Activated B cell treated with CpG ODN at 0.5 μM for 24 hours (primary cell): Measurements from ENCODE around the gene SLC35F4. TPM values are rescaled to one million over a fixed set of nuclear protein-coding genes. Genes with fewer than 3 reads are reported as not detected.
"Not testable (repeated sequence)": the region's sequence is repeated elsewhere in the genome, so short reads cannot be mapped to it uniquely, and the experiment has no call there.

Experiments
- ATAC-seq: fragments of 200-7000 bp; cut with Tn5 transposase; one replicate; pipeline ENCODE4 v1.10.0; 2021; ENCODE audit warnings: low read depth, mild to moderate bottlenecking, moderate library complexity
- CTCF ChIA-PET: fragments of 350-600 bp; sonication (Branson Sonifier 250); formaldehyde crosslinking; loops from one replicate; lab custom pipeline; 2021; ENCODE audit warnings: antibody characterized with exemption; lab: Charles Lee
- POLR2A ChIA-PET: fragments of 350-600 bp; sonication (Branson Sonifier 250); formaldehyde crosslinking; loops from one replicate; lab custom pipeline; 2021; ENCODE audit warnings: antibody characterized with exemption; lab: Charles Lee
- DNase-seq: peaks from one replicate; pipeline ENCODE4 v3.0.0; 2022
- H3K27ac Mint-ChIP-seq: one replicate; pipeline ENCODE4 v1.8.0; 2020; ENCODE audit warnings: mixed read lengths
- H3K27me3 Mint-ChIP-seq: one replicate; pipeline ENCODE4 v1.8.0; 2021; ENCODE audit warnings: mixed read lengths
- H3K36me3 Mint-ChIP-seq: one replicate; pipeline ENCODE4 v1.8.0; 2021; ENCODE audit warnings: low read depth, mixed read lengths
- H3K4me1 Mint-ChIP-seq: one replicate; pipeline ENCODE4 v1.8.0; 2021; ENCODE audit warnings: mixed read lengths
- H3K4me3 Mint-ChIP-seq: one replicate; pipeline ENCODE4 v1.8.0; 2020; ENCODE audit warnings: mild to moderate bottlenecking, mixed read lengths
- H3K9me3 Mint-ChIP-seq: one replicate; pipeline ENCODE4 v1.8.0; 2020; ENCODE audit warnings: mixed read lengths
- CTCF ChIP-seq: fragments of 200-600 bp; IDR thresholded peaks from one replicate; pipeline ENCODE4 v1.8.0; 2022; ENCODE audit warnings: antibody characterized with exemption, mild to moderate bottlenecking
- intact Hi-C: fragments of 100-400 bp; cut with micrococcal nuclease; formaldehyde crosslinking; loops from one replicate; pipeline ENCODE4 v1.15.1; 2024
- total RNA-seq: library from RNA; stranded (reverse); gene quantifications from 2 replicates; pipeline ENCODE4 v1.2.3, GENCODE V29; 2022

Gene SLC35F4
- total RNA-seq, 1 donor from 2014 or later = not detected

- Mint-ChIP-seq H3K27ac (no peak overlapping the region), H3K4me3 (no peak overlapping the region), H3K9me3 (no peaks in the 10 kb centered on the region), H3K4me1 (no peaks in the 10 kb centered on the region), H3K36me3 (no peaks in the 10 kb centered on the region), H3K27me3 (no peaks in the 10 kb centered on the region)
- no peak for TF ChIP-seq CTCF
- intact Hi-C loops = no loop called here
- CTCF ChIA-PET = no interaction called here
- POLR2A ChIA-PET = no interaction called here
- no peak for ATAC-seq
- DNase-seq = no peak
Observed at GRCh38 chr14:57755018-57755521, 110.8 kb downstream of the SLC35F4 start.

- Mint-ChIP-seq H3K4me3 (no peak overlapping the region), H3K27ac (no peak overlapping the region), H3K4me1 (no peaks in the 10 kb centered on the region), H3K36me3 (no peaks in the 10 kb centered on the region), H3K9me3 (no peaks in the 10 kb centered on the region), H3K27me3 (no peaks in the 10 kb centered on the region)
- ChIA-PET CTCF (no interaction called here), POLR2A (no interaction called here)
- no peak for TF ChIP-seq CTCF
- intact Hi-C loops = no loop called here
- DNase-seq = no peak
- no peak for ATAC-seq
Observed at GRCh38 chr14:57754527-57754926, 111.4 kb downstream of the SLC35F4 start.

GRCh38 chr14:57753821-57754220, 112.1 kb downstream of the SLC35F4 start:
- CTCF ChIA-PET = no interaction called here

GRCh38 chr14:57752142-57752695, 113.7 kb downstream of the SLC35F4 start:
- H3K36me3 Mint-ChIP-seq, ATAC-seq, H3K4me1 Mint-ChIP-seq, H3K9me3 Mint-ChIP-seq, intact Hi-C loops, H3K4me3 Mint-ChIP-seq, H3K27me3 Mint-ChIP-seq, DNase-seq, CTCF ChIA-PET, POLR2A ChIA-PET, H3K27ac Mint-ChIP-seq: not testable (repeated sequence)

More at GRCh38 chr14:57753821-57754220, 112.1 kb downstream of the SLC35F4 start:
- no peaks in the 10 kb centered on the region for H3K36me3 Mint-ChIP-seq
- H3K4me3 Mint-ChIP-seq = no peak overlapping the region
- H3K9me3 Mint-ChIP-seq = no peaks in the 10 kb centered on the region
- TF ChIP-seq CTCF = no peak
- DNase-seq (no peak), ATAC-seq (no peak)
- H3K27ac Mint-ChIP-seq = no peak overlapping the region
- H3K4me1 Mint-ChIP-seq = no peaks in the 10 kb centered on the region
- intact Hi-C loops = no loop called here
- H3K27me3 Mint-ChIP-seq = no peaks in the 10 kb centered on the region
- POLR2A ChIA-PET = no interaction called here

GRCh38 chr14:57751400-57751799, 114.5 kb downstream of the SLC35F4 start:
- Mint-ChIP-seq H3K27me3 (no peaks in the 10 kb centered on the region), H3K27ac (no peak overlapping the region), H3K9me3 (no peaks in the 10 kb centered on the region), H3K36me3 (no peaks in the 10 kb centered on the region), H3K4me1 (no peaks in the 10 kb centered on the region), H3K4me3 (no peak overlapping the region)
- ChIA-PET POLR2A (no interaction called here), CTCF (no interaction called here)
- ATAC-seq = no peak
- no peak for DNase-seq
- intact Hi-C loops = no loop called here
- no peak for TF ChIP-seq CTCF

GRCh38 chr14:57749267-57749666, 116.6 kb downstream of the SLC35F4 start:
- ChIA-PET POLR2A (no interaction called here), CTCF (no interaction called here)
- H3K9me3 Mint-ChIP-seq = no peaks in the 10 kb centered on the region
- H3K36me3 Mint-ChIP-seq = no peaks in the 10 kb centered on the region
- no peaks in the 10 kb centered on the region for H3K4me1 Mint-ChIP-seq
- DNase-seq = no peak
- intact Hi-C loops = no loop called here
- no peak overlapping the region for H3K4me3 Mint-ChIP-seq
- ATAC-seq = no peak
- TF ChIP-seq CTCF = no peak
- no peak overlapping the region for H3K27ac Mint-ChIP-seq
- no peaks in the 10 kb centered on the region for H3K27me3 Mint-ChIP-seq
